Psoas muscle (tissue), 8 donors: Measurements from ENCODE around the gene ZNF860. TPM values are rescaled to one million over a fixed set of nuclear protein-coding genes. Genes with fewer than 3 reads are reported as not detected.
"Not testable (repeated sequence)": the region's sequence is repeated elsewhere in the genome, so short reads cannot be mapped to it uniquely, and the experiment has no call there.

Source experiments
- ATAC-seq, 4 donors: fragments of 200-7000 bp; cut with Tn5 transposase; one replicate each; pipeline ENCODE4 v1.9.1; 2020; ENCODE audit warnings: moderate library complexity in 3 of 4, mild to moderate bottlenecking in 2 of 4
- DNase-seq, 2 donors: peaks; one replicate each; pipeline ENCODE4 v3.0.0-alpha.2; 2020
- H3K27ac ChIP-seq: fragments of 200-600 bp; one replicate; pipeline ENCODE4 v1.8.0; 2022
- H3K27me3 ChIP-seq, 3 donors: fragments of 200-600 bp in 1 of 3; one replicate each; pipeline versions ENCODE4 v1.6.1 to v1.8.0; 2013 to 2022; ENCODE audit warnings: low read length in 2 of 3, mild to moderate bottlenecking in 2 of 3, moderate library complexity in 1 of 3; ENCODE audit not compliant: insufficient read depth in 3 of 3
- H3K36me3 ChIP-seq, 2 donors: fragments of 200-600 bp in 1 of 2; one replicate each; pipeline versions ENCODE4 v1.6.1 to v1.8.0; 2013 to 2022; ENCODE audit warnings: low read depth in 1 of 2, mild to moderate bottlenecking in 1 of 2, moderate library complexity in 1 of 2; ENCODE audit not compliant: insufficient read depth in 1 of 2
- H3K4me1 ChIP-seq: fragments of 200-600 bp; one replicate; pipeline ENCODE4 v1.8.0; 2022
- H3K4me3 ChIP-seq: fragments of 200-600 bp; one replicate; pipeline ENCODE4 v1.8.0; 2022; ENCODE audit warnings: mild to moderate bottlenecking
- H3K9me3 ChIP-seq: fragments of 200-600 bp; one replicate; pipeline ENCODE4 v1.8.0; 2022
- WGBS, 3 donors: extraction: QIAGEN DNeasy Blood & Tissue Kit; methylation state at CpG; one replicate each; pipeline versions ENCODE4 v1.1.6 to v1.1.7; 2013; 5-methylcytosine and 5-hydroxymethylcytosine counted together
- intact Hi-C, 2 donors: fragments of 100-400 bp; cut with DNase I; formaldehyde crosslinking; loops; one replicate each; pipeline versions ENCODE4 v1.11.0 to v1.14.2; 2022
- polyA plus RNA-seq, 3 donors: library from polyadenylated mRNA; stranded (reverse); fragments of 200-250 nt; gene quantifications; one replicate each; pipeline ENCODE4 v1.2.3, GENCODE V29; 2013
- total RNA-seq, 4 donors: library from RNA; stranded (reverse); fragmentation: NEBNext Ultra II Directional in 2 of 4; extraction: Animal tissue kit (Norgen Biotek cat#: 25700) in 2 of 4; gene quantifications; one replicate each; pipeline versions ENCODE4 v1.2.1 to v1.2.4, GENCODE V29; 2021 to 2023
- TF ChIP-seq, protein P1 (sequence below): fragments of 200-600 bp; IDR thresholded peaks from one replicate; pipeline ENCODE4 v1.8.0; 2022; ENCODE audit warnings: antibody characterized with exemption
- donor health status: healthy with polysubstance abuse.
- donor health status: DM: no; HTN: no; CAD: no; lungs with moderate emphysema.
- donor health status: Bipolar disorder and iron deficiency.
- donor health status: healthy.
- donor health status: DM: yes; HTN: yes; CAD: no.
- donor health status: DM: no; HTN: no; CAD: no.
- donor health status: DM: no; HTN: no; CAD: no.
- donor health status: DM: yes; HTN: yes; CAD: no.

ZNF860 gene
- total and polyA plus RNA-seq, 7 donors, result 0.01 to 0.08 (median 0.05) TPM; not detected in 4

GRCh38 chr3:32009101-32009500, 27.6 kb downstream of the ZNF860 start:
- no peaks in the 10 kb centered on the region for H3K36me3 ChIP-seq
- no peaks in the 10 kb centered on the region for H3K4me1 ChIP-seq
- H3K9me3 ChIP-seq, result no peaks in the 10 kb centered on the region
- ATAC-seq, result no peak
- H3K27me3 ChIP-seq, result no peaks in the 10 kb centered on the region
- intact Hi-C loops, result no loop called here
- no peak overlapping the region for H3K4me3 ChIP-seq
- DNase-seq, result no peak
- TF ChIP-seq, protein P1, sequence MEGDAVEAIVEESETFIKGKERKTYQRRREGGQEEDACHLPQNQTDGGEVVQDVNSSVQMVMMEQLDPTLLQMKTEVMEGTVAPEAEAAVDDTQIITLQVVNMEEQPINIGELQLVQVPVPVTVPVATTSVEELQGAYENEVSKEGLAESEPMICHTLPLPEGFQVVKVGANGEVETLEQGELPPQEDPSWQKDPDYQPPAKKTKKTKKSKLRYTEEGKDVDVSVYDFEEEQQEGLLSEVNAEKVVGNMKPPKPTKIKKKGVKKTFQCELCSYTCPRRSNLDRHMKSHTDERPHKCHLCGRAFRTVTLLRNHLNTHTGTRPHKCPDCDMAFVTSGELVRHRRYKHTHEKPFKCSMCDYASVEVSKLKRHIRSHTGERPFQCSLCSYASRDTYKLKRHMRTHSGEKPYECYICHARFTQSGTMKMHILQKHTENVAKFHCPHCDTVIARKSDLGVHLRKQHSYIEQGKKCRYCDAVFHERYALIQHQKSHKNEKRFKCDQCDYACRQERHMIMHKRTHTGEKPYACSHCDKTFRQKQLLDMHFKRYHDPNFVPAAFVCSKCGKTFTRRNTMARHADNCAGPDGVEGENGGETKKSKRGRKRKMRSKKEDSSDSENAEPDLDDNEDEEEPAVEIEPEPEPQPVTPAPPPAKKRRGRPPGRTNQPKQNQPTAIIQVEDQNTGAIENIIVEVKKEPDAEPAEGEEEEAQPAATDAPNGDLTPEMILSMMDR, result no peak
- H3K27ac ChIP-seq, result no peak overlapping the region
- WGBS, 3 donors, result 76 to 84% (median 82%) methylated on average over 2 of the region's 2 CpGs

- WGBS, 3 donors, result 72 to 88% (median 82%) methylated on average over 2 of the region's 2 CpGs
- Histone ChIP-seq H3K36me3 (no peaks in the 10 kb centered on the region), H3K27ac (no peak overlapping the region), H3K27me3 (no peaks in the 10 kb centered on the region), H3K9me3 (no peaks in the 10 kb centered on the region), H3K4me3 (no peak overlapping the region), H3K4me1 (no peaks in the 10 kb centered on the region)
- TF ChIP-seq, protein P1, result no peak
- no peak for ATAC-seq
- intact Hi-C loops, result no loop called here
- no peak for DNase-seq
Observed at GRCh38 chr3:32009957-32010356, 28.4 kb downstream of the ZNF860 start.

GRCh38 chr3:32010699-32011098, 29.1 kb downstream of the ZNF860 start:
- DNase-seq, H3K27ac ChIP-seq, H3K4me1 ChIP-seq, H3K4me3 ChIP-seq, H3K36me3 ChIP-seq, H3K27me3 ChIP-seq, intact Hi-C loops, H3K9me3 ChIP-seq, ATAC-seq: not testable (repeated sequence)
- 92 to 98% (median 97%) methylated on average over 7 of the region's 7 CpGs for WGBS, 3 donors

GRCh38 chr3:32015638-32016037, 34.1 kb downstream of the ZNF860 start:
- intact Hi-C loops, H3K27ac ChIP-seq, H3K9me3 ChIP-seq, H3K4me3 ChIP-seq, ATAC-seq, H3K4me1 ChIP-seq, H3K27me3 ChIP-seq, DNase-seq, H3K36me3 ChIP-seq: not testable (repeated sequence)
- 91 to 96% (median 94%) methylated on average over 3 of the region's 3 CpGs for WGBS, 3 donors

- H3K4me1 ChIP-seq, result no peaks in the 10 kb centered on the region
- no peaks in the 10 kb centered on the region for H3K27me3 ChIP-seq
- no peak for ATAC-seq
- DNase-seq, result no peak
- TF ChIP-seq, protein P1, result no peak
- H3K27ac ChIP-seq, result no peak overlapping the region
- no peak overlapping the region for H3K4me3 ChIP-seq
- intact Hi-C loops, result no loop called here
- H3K36me3 ChIP-seq, result no peaks in the 10 kb centered on the region
- WGBS, 3 donors, result 92 to 96% (median 92%) methylated on average over 3 of the region's 3 CpGs
- H3K9me3 ChIP-seq, result no peaks in the 10 kb centered on the region
Observed at GRCh38 chr3:32017286-32017685, 35.7 kb downstream of the ZNF860 start.
